GM23338 (cell line): ENCODE measurements around the gene CRACR2B. TPM values are rescaled to one million over a fixed set of nuclear protein-coding genes. Genes with fewer than 3 reads are reported as not detected.

ENCODE experiments used
- ATAC-seq: fragments of 200-7000 bp; cut with Tn5 transposase; 3 replicates; pipeline ENCODE4 v1.9.1; 2020
- DNase-seq: peaks from one replicate; pipeline ENCODE4 v3.0.0-alpha.2; 2015; ENCODE audit warnings: low spot score
- H2AFZ ChIP-seq: fragments of 200-600 bp; sonication (generic); 2 replicates; pipeline ENCODE4 v1.8.0; 2016; ENCODE audit warnings: antibody characterized with exemption, mild to moderate bottlenecking, moderate library complexity
- H3F3A ChIP-seq: fragments of 200-600 bp; sonication (generic); replicated peaks from 2 replicates; pipeline ENCODE4 v1.8.0; 2017; ENCODE audit warnings: antibody characterized with exemption, mixed run types, low read depth
- H3K27ac ChIP-seq: fragments of 200-600 bp; sonication (generic); 2 replicates; pipeline ENCODE4 v1.6.1; 2016; ENCODE audit warnings: low read depth
- H3K27me3 ChIP-seq: fragments of 200-600 bp; sonication (generic); 2 replicates; pipeline ENCODE4 v1.8.0; 2016; ENCODE audit warnings: mild to moderate bottlenecking, mixed run types, moderate library complexity; ENCODE audit not compliant: insufficient read depth
- H3K36me3 ChIP-seq: fragments of 200-600 bp; sonication (generic); 2 replicates; pipeline ENCODE4 v1.8.0; 2016; ENCODE audit warnings: mild to moderate bottlenecking; ENCODE audit not compliant: insufficient read depth
- H3K4me1 ChIP-seq: fragments of 200-600 bp; sonication (generic); 2 replicates; pipeline ENCODE4 v1.8.0; 2016; ENCODE audit warnings: mild to moderate bottlenecking, moderate library complexity; ENCODE audit not compliant: insufficient read depth
- H3K4me2 ChIP-seq: fragments of 200-600 bp; sonication (generic); 2 replicates; pipeline ENCODE4 v1.7.1; 2017; ENCODE audit warnings: mixed run types
- H3K4me3 ChIP-seq: fragments of 200-600 bp; sonication (generic); 2 replicates; pipeline ENCODE4 v1.6.1; 2016; ENCODE audit warnings: mixed run types
- H3K79me2 ChIP-seq: fragments of 200-600 bp; sonication (generic); replicated peaks from 2 replicates; pipeline ENCODE4 v1.8.0; 2017; ENCODE audit warnings: mild to moderate bottlenecking; ENCODE audit not compliant: insufficient read depth
- H3K9me2 ChIP-seq: fragments of 200-600 bp; sonication (generic); 2 replicates; pipeline ENCODE4 v1.8.0; 2017; ENCODE audit not compliant: insufficient read depth
- H4K20me1 ChIP-seq: fragments of 200-600 bp; sonication (generic); replicated peaks from 2 replicates; pipeline ENCODE4 v1.8.0; 2017; ENCODE audit warnings: mild to moderate bottlenecking; ENCODE audit not compliant: insufficient read depth
- H3K27ac Mint-ChIP-seq: 2 replicates; pipeline ENCODE4 v1.8.0; 2020; ENCODE audit warnings: inconsistent platforms, mild to moderate bottlenecking, moderate library complexity, mixed read lengths
- H3K27me3 Mint-ChIP-seq: 3 replicates; pipeline ENCODE4 v1.8.0; 2022; ENCODE audit warnings: low read depth, mild to moderate bottlenecking, moderate library complexity, mixed read lengths, inconsistent platforms; ENCODE audit not compliant: insufficient read depth, poor library complexity
- H3K36me3 Mint-ChIP-seq: 3 replicates; pipeline ENCODE4 v1.8.0; 2021; ENCODE audit warnings: low read depth, mild to moderate bottlenecking, inconsistent platforms, moderate library complexity, mixed read lengths
- H3K4me1 Mint-ChIP-seq: 3 replicates; pipeline ENCODE4 v1.8.0; 2020; ENCODE audit warnings: mild to moderate bottlenecking, inconsistent platforms, mixed read lengths
- H3K4me3 Mint-ChIP-seq: 3 replicates; pipeline ENCODE4 v1.8.0; 2021; ENCODE audit warnings: moderate library complexity, mild to moderate bottlenecking, inconsistent platforms, mixed read lengths
- H3K9me3 Mint-ChIP-seq: 3 replicates; pipeline ENCODE4 v1.8.0; 2020; ENCODE audit warnings: moderate library complexity, mild to moderate bottlenecking, inconsistent platforms, mixed read lengths
- CREB1 ChIP-seq: fragments of 250-450 bp; sonication (Bioruptor Pico); IDR thresholded peaks from 2 replicates; pipeline ENCODE4 v1.5.0; 2020; ENCODE audit warnings: low read depth, mild to moderate bottlenecking, moderate library complexity
- CTCF ChIP-seq, 2 experiments: fragments of 200-600 bp in 1 of 2; sonication (generic) in 1 of 2; conservative IDR thresholded peaks; 2 replicates each; pipeline versions ENCODE4 v1.5.1 to v1.6.1; 2016 to 2017; ENCODE audit warnings: antibody characterized with exemption in 2 of 2, low read depth in 2 of 2, mild to moderate bottlenecking in 2 of 2, moderate library complexity in 1 of 2
- ETS1 ChIP-seq: IDR thresholded peaks from 2 replicates; pipeline ENCODE4 v1.6.1; 2016; ENCODE audit warnings: antibody characterized with exemption
- EZH2 ChIP-seq: fragments of 200-600 bp; sonication (generic); IDR thresholded peaks from one replicate; pipeline ENCODE4 v1.8.0; 2017; ENCODE audit warnings: antibody characterized with exemption, mild to moderate bottlenecking, low read depth; ENCODE audit not compliant: unreplicated experiment
- EZH2phosphoT487 ChIP-seq: fragments of 200-600 bp; sonication (generic); IDR thresholded peaks from one replicate; pipeline ENCODE4 v1.8.1; 2018; ENCODE audit warnings: antibody characterized with exemption; ENCODE audit not compliant: unreplicated experiment
- JUNB ChIP-seq: IDR thresholded peaks from one replicate; pipeline ENCODE4 v1.6.1; 2016; ENCODE audit warnings: antibody characterized with exemption; ENCODE audit not compliant: unreplicated experiment
- NANOG ChIP-seq: IDR thresholded peaks from 2 replicates; pipeline ENCODE4 v1.6.1; 2016; ENCODE audit warnings: antibody characterized with exemption, borderline replicate concordance
- POLR2AphosphoS5 ChIP-seq: IDR thresholded peaks from 2 replicates; pipeline ENCODE4 v1.6.1; 2016; ENCODE audit warnings: antibody characterized with exemption, low read depth
- STAT1 ChIP-seq: IDR thresholded peaks from one replicate; pipeline ENCODE4 v1.6.1; 2016; ENCODE audit warnings: antibody characterized with exemption; ENCODE audit not compliant: unreplicated experiment
- ZNF331 ChIP-seq: fragments of 250-450 bp; sonication (Bioruptor Pico); IDR thresholded peaks from 2 replicates; pipeline ENCODE4 v1.5.0; 2020; ENCODE audit warnings: low read depth, mild to moderate bottlenecking, moderate library complexity
- ZNF462 ChIP-seq: fragments of 250-450 bp; sonication (Bioruptor Pico); IDR thresholded peaks from 2 replicates; pipeline ENCODE4 v1.5.0; 2020; ENCODE audit warnings: mild to moderate bottlenecking, moderate library complexity
- polyA plus RNA-seq: library from polyadenylated mRNA; unstranded; fragments of >200 nt; fragmentation: Nextera tagmentation; extraction: Ambion mirVana; gene quantifications from 2 replicates; pipeline ENCODE4 v1.2.1, GENCODE V29; 2016
- total RNA-seq: library from RNA; depleted of rRNA; stranded (reverse); fragments of >200 nt; shearing (Covaris generic); gene quantifications from 2 replicates; pipeline ENCODE4 v1.2.3, GENCODE V29; 2014

Gene CRACR2B
- total and polyA plus RNA-seq, 2 experiments from 2014 or later = 55.9 to 64.1 TPM

- TF ChIP-seq ZNF462 (CRISPR knock-in tag) (no peak), CREB1 (CRISPR knock-in tag) (no peak), EZH2 (no peak), ZNF331 (no peak), POLR2AphosphoS5 (no peak; the same call in 1 of the 2 replicates)
These were observed 9.7 kb downstream of the CRACR2B start (continued) for GRCh38 chr11:837189-837989.

- Mint-ChIP-seq H3K36me3 (peaks cover 38% of the 10 kb centered on the region), H3K27ac (no peak overlapping the region), H3K27me3 (peaks cover 28% of the 10 kb centered on the region), H3K4me1 (peaks cover 28% of the 10 kb centered on the region), H3K9me3 (no peaks in the 10 kb centered on the region), H3K4me3 (no peak overlapping the region)
- peaks cover 17% of the 10 kb centered on the region for H3K4me1 ChIP-seq
- no peak overlapping the region for H3K4me2 ChIP-seq
- no peaks in the 10 kb centered on the region for H3K27me3 ChIP-seq
- no peak overlapping the region for H2AFZ ChIP-seq
- ATAC-seq (no peak), DNase-seq (no peak)
- H3K4me3 ChIP-seq = no peak overlapping the region
- H3K79me2 ChIP-seq = peaks cover 23% of the 10 kb centered on the region
- no peak overlapping the region for H3K27ac ChIP-seq
- H4K20me1 ChIP-seq = peaks cover 38% of the 10 kb centered on the region
- H3K36me3 ChIP-seq = peaks cover 6% of the 10 kb centered on the region; the same call in 1 of the 2 replicates
- H3F3A ChIP-seq = peaks cover 26% of the 10 kb centered on the region
- no peaks in the 10 kb centered on the region for H3K9me2 ChIP-seq
- no peak for TF ChIP-seq CTCF (conservative IDR thresholded peaks at IDR 0.05; ENCODE audit: low read depth in 2 of 2)
- no peak for TF ChIP-seq STAT1
- no peak for TF ChIP-seq EZH2phosphoT487
- TF ChIP-seq JUNB = no peak
- TF ChIP-seq CREB1 (CRISPR knock-in tag) = no peak
- no peak for TF ChIP-seq ZNF331
- no peak for TF ChIP-seq ETS1
- TF ChIP-seq NANOG = no peak
These were observed 10.2 kb downstream of the CRACR2B start for GRCh38 chr11:837990-838307.
